ENCODE measurements around the gene SPATA1.

GRCh38 chr1:84525779-84526178, 19.6 kb downstream of the SPATA1 start:
- TF ChIP-seq, protein P1, sequence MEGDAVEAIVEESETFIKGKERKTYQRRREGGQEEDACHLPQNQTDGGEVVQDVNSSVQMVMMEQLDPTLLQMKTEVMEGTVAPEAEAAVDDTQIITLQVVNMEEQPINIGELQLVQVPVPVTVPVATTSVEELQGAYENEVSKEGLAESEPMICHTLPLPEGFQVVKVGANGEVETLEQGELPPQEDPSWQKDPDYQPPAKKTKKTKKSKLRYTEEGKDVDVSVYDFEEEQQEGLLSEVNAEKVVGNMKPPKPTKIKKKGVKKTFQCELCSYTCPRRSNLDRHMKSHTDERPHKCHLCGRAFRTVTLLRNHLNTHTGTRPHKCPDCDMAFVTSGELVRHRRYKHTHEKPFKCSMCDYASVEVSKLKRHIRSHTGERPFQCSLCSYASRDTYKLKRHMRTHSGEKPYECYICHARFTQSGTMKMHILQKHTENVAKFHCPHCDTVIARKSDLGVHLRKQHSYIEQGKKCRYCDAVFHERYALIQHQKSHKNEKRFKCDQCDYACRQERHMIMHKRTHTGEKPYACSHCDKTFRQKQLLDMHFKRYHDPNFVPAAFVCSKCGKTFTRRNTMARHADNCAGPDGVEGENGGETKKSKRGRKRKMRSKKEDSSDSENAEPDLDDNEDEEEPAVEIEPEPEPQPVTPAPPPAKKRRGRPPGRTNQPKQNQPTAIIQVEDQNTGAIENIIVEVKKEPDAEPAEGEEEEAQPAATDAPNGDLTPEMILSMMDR (IDR thresholded peaks at IDR 0.05), result no peak
- TF ChIP-seq EP300 (IDR thresholded peaks at IDR 0.05; ENCODE audit: low read depth), result no peak
- TF ChIP-seq POLR2A (IDR thresholded peaks at IDR 0.05), result no peak
